Left lung (tissue), 14 donors: ENCODE data around the gene NRDC. TPM values are rescaled to one million over a fixed set of nuclear protein-coding genes. Genes with fewer than 3 reads are reported as not detected.
A peak's percentile ranks its signal among the peaks of the same experiment; 100 is the strongest.

ENCODE experiments used
- ATAC-seq: fragments of 200-7000 bp; cut with Tn5 transposase; one replicate; pipeline ENCODE4 v1.9.1; 2020; ENCODE audit warnings: moderate library complexity
- DNase-seq, 4 donors: peaks; one replicate each; pipeline ENCODE4 v3.0.0-alpha.2; 2013 to 2020
- H3K27ac ChIP-seq, 2 donors: fragments of 200-600 bp; sonication (generic) in 1 of 2; one replicate each; pipeline versions ENCODE4 v1.5.0 to v1.8.0; 2020 to 2021
- H3K27me3 ChIP-seq, 2 donors: fragments of 200-600 bp; sonication (generic) in 1 of 2; one replicate each; pipeline versions ENCODE4 v1.5.0 to v1.8.0; 2020 to 2021
- H3K36me3 ChIP-seq, 2 donors: fragments of 200-600 bp; sonication (generic) in 1 of 2; one replicate each; pipeline versions ENCODE4 v1.5.0 to v1.8.0; 2020 to 2021
- H3K4me1 ChIP-seq, 2 donors: fragments of 200-600 bp; one replicate each; pipeline ENCODE4 v1.8.0; 2021
- H3K4me3 ChIP-seq, 2 donors: fragments of 200-600 bp; sonication (generic) in 1 of 2; one replicate each; pipeline versions ENCODE4 v1.5.0 to v1.8.0; 2020 to 2021; ENCODE audit warnings: mild to moderate bottlenecking in 1 of 2
- H3K9me3 ChIP-seq, 2 donors: fragments of 200-600 bp; sonication (generic) in 1 of 2; one replicate each; pipeline versions ENCODE4 v1.5.0 to v1.8.0; 2020 to 2021
- intact Hi-C, 2 donors: fragments of 100-400 bp; cut with DNase I; formaldehyde crosslinking; loops; one replicate each; pipeline versions ENCODE4 v1.11.2 to v1.14.2; 2022
- long read RNA-seq, 12 donors: library from polyadenylated mRNA in 2 of 12; unstranded in 2 of 12; transcript quantifications; one replicate each; pipeline ENCODE4 v2.0.0 and lab custom pipeline, GENCODE V29; 2019 to 2026
- polyA plus RNA-seq, 6 donors: library from polyadenylated mRNA; unstranded; fragments of 120-200 nt; gene quantifications; one replicate each; pipeline ENCODE4 v1.2.1, GENCODE V29; 2013; ENCODE audit not compliant: insufficient read length in 6 of 6
- total RNA-seq, 2 donors: library from RNA; stranded (reverse); fragmentation: NEBNext Ultra II Directional; extraction: Animal tissue kit (Norgen Biotek cat#: 25700); gene quantifications; one replicate each; pipeline ENCODE4 v1.2.1, GENCODE V29; 2021
- TF ChIP-seq, protein P1 (sequence below), 2 donors: fragments of 200-600 bp; sonication (generic) in 1 of 2; IDR thresholded peaks; one replicate each; pipeline versions ENCODE4 v1.5.0 to v1.8.0; 2021; ENCODE audit warnings: antibody characterized with exemption in 2 of 2
- donor health status: DM: no; HTN: yes; CAD: no.
- donor health status: DM: no; HTN: no; CAD: no.

NRDC gene, protein sequence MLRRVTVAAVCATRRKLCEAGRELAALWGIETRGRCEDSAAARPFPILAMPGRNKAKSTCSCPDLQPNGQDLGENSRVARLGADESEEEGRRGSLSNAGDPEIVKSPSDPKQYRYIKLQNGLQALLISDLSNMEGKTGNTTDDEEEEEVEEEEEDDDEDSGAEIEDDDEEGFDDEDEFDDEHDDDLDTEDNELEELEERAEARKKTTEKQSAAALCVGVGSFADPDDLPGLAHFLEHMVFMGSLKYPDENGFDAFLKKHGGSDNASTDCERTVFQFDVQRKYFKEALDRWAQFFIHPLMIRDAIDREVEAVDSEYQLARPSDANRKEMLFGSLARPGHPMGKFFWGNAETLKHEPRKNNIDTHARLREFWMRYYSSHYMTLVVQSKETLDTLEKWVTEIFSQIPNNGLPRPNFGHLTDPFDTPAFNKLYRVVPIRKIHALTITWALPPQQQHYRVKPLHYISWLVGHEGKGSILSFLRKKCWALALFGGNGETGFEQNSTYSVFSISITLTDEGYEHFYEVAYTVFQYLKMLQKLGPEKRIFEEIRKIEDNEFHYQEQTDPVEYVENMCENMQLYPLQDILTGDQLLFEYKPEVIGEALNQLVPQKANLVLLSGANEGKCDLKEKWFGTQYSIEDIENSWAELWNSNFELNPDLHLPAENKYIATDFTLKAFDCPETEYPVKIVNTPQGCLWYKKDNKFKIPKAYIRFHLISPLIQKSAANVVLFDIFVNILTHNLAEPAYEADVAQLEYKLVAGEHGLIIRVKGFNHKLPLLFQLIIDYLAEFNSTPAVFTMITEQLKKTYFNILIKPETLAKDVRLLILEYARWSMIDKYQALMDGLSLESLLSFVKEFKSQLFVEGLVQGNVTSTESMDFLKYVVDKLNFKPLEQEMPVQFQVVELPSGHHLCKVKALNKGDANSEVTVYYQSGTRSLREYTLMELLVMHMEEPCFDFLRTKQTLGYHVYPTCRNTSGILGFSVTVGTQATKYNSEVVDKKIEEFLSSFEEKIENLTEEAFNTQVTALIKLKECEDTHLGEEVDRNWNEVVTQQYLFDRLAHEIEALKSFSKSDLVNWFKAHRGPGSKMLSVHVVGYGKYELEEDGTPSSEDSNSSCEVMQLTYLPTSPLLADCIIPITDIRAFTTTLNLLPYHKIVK
- total RNA-seq (100 to 1,000 TPM; 101 to 156 TPM), polyA plus RNA-seq (100 to 1,000 TPM; 150 to 176 (median 153) TPM)
- long read RNA-seq, donor 1, transcript NRDC-201 (31 exons, 3,691 nt), result minor isoform, 5 of 70 reads
- long read RNA-seq, donor 1, transcript NRDC-211 (2 exons, 1,020 nt), result major isoform, 59 of 70 reads
- long read RNA-seq, donor 1, partial matches to known transcripts, result 6 of 70 reads
- long read RNA-seq, donor 1, other reads (novel, unspliced or antisense), result 0 of 70 reads
- long read RNA-seq, donor 2, transcript NRDC-211 (2 exons, 1,020 nt), result major isoform, 48 of 59 reads
- long read RNA-seq, donor 2, partial matches to known transcripts, result 6 of 59 reads
- long read RNA-seq, donor 2, other reads (novel, unspliced or antisense), result 0 of 59 reads
- long read RNA-seq, donor 3, transcript NRDC-211 (2 exons, 1,020 nt), result major isoform, 15 of 29 reads
- long read RNA-seq, donor 3, transcript NRDC-201 (31 exons, 3,691 nt), result minor isoform, 9 of 29 reads
- long read RNA-seq, donor 3, partial matches to known transcripts, result 5 of 29 reads
- long read RNA-seq, donor 3, other reads (novel, unspliced or antisense), result 0 of 29 reads
- long read RNA-seq, donor 4, transcript NRDC-211 (2 exons, 1,020 nt), result major isoform, 24 of 36 reads
- long read RNA-seq, donor 4, partial matches to known transcripts, result 7 of 36 reads
- long read RNA-seq, donor 4, other reads (novel, unspliced or antisense), result 2 of 36 reads
- long read RNA-seq, donor 5, transcript NRDC-211 (2 exons, 1,020 nt), result major isoform, 24 of 31 reads
- long read RNA-seq, donor 5, partial matches to known transcripts, result 5 of 31 reads
- long read RNA-seq, donor 5, other reads (novel, unspliced or antisense), result 0 of 31 reads
- long read RNA-seq, donor 6, transcript NRDC-211 (2 exons, 1,020 nt), result major isoform, 30 of 40 reads
- long read RNA-seq, donor 6, partial matches to known transcripts, result 5 of 40 reads
- long read RNA-seq, donor 6, other reads (novel, unspliced or antisense), result 0 of 40 reads
- long read RNA-seq, donor 7, transcript NRDC-211 (2 exons, 1,020 nt), result major isoform, 27 of 28 reads
- long read RNA-seq, donor 7, partial matches to known transcripts, result 0 of 28 reads
- long read RNA-seq, donor 7, other reads (novel, unspliced or antisense), result 0 of 28 reads
- long read RNA-seq, donor 8, transcript NRDC-211 (2 exons, 1,020 nt), result major isoform, 32 of 40 reads
- long read RNA-seq, donor 8, partial matches to known transcripts, result 0 of 40 reads
- long read RNA-seq, donor 8, other reads (novel, unspliced or antisense), result 0 of 40 reads
- long read RNA-seq, donor 9, result 0 reads
- long read RNA-seq, donor 10, transcript NRDC-211 (2 exons, 1,020 nt), result major isoform, 20 of 25 reads
- long read RNA-seq, donor 10, partial matches to known transcripts, result 5 of 25 reads
- long read RNA-seq, donor 10, other reads (novel, unspliced or antisense), result 0 of 25 reads
- long read RNA-seq, donor 11, transcript NRDC-204 (2 exons, 472 nt), result minor isoform, 5 of 60 reads
- long read RNA-seq, donor 11, transcript NRDC-201 (31 exons, 3,691 nt), result minor isoform, 6 of 60 reads
- long read RNA-seq, donor 11, transcript NRDC-211 (2 exons, 1,020 nt), result major isoform, 43 of 60 reads
- long read RNA-seq, donor 11, partial matches to known transcripts, result 5 of 60 reads
- long read RNA-seq, donor 11, other reads (novel, unspliced or antisense), result 0 of 60 reads
- long read RNA-seq, donor 12, transcript NRDC-211 (2 exons, 1,020 nt), result major isoform, 35 of 39 reads
- long read RNA-seq, donor 12, partial matches to known transcripts, result 0 of 39 reads
- long read RNA-seq, donor 12, other reads (novel, unspliced or antisense), result 0 of 39 reads

GRCh38 chr1:51878616-51879336 is at the start of gene NRDC:
TSS of gene NRDC (minus strand) at chr1:51878727. CDS start at chr1:51878615, 112 bp downstream.
- Histone ChIP-seq H3K36me3 (peaks cover 0 to 7% of the 10 kb centered on the region in 2 donors), H3K4me3 (peak within 1 kb of the TSS; percentile 69 to 97), H3K27me3 (peaks cover 6 to 25% of the 10 kb centered on the region in 2 donors), H3K4me1 (peaks cover 22 to 44% of the 10 kb centered on the region in 2 donors), H3K27ac (peak within 1 kb of the TSS; percentile 97 to 99), H3K9me3 (no peaks in the 10 kb centered on the region)
- intact Hi-C loops, result no loop called here
- DNase-seq (peak; percentile 97 to 100 (median 100)), ATAC-seq (peak; percentile 96)
- TF ChIP-seq, protein P1, sequence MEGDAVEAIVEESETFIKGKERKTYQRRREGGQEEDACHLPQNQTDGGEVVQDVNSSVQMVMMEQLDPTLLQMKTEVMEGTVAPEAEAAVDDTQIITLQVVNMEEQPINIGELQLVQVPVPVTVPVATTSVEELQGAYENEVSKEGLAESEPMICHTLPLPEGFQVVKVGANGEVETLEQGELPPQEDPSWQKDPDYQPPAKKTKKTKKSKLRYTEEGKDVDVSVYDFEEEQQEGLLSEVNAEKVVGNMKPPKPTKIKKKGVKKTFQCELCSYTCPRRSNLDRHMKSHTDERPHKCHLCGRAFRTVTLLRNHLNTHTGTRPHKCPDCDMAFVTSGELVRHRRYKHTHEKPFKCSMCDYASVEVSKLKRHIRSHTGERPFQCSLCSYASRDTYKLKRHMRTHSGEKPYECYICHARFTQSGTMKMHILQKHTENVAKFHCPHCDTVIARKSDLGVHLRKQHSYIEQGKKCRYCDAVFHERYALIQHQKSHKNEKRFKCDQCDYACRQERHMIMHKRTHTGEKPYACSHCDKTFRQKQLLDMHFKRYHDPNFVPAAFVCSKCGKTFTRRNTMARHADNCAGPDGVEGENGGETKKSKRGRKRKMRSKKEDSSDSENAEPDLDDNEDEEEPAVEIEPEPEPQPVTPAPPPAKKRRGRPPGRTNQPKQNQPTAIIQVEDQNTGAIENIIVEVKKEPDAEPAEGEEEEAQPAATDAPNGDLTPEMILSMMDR (IDR thresholded peaks at IDR 0.05), result no peak

GRCh38 chr1:51927029-51927428 is 48.5 kb upstream of the NRDC start:
- Histone ChIP-seq H3K9me3 (no peaks in the 10 kb centered on the region), H3K36me3 (no peaks in the 10 kb centered on the region), H3K4me3 (no peak overlapping the region), H3K27ac (no peak overlapping the region), H3K4me1 (no peaks in the 10 kb centered on the region), H3K27me3 (peaks cover 5 to 87% of the 10 kb centered on the region in 2 donors)
- intact Hi-C loops, result no loop called here
- TF ChIP-seq, protein P1 (IDR thresholded peaks at IDR 0.05), result no peak
- ATAC-seq (no peak), DNase-seq (no peak)

- intact Hi-C loops, result no loop called here
- Histone ChIP-seq H3K36me3 (no peaks in the 10 kb centered on the region), H3K4me3 (no peak overlapping the region), H3K27ac (no peak overlapping the region), H3K27me3 (peaks cover 5 to 93% of the 10 kb centered on the region in 2 donors), H3K9me3 (no peaks in the 10 kb centered on the region), H3K4me1 (no peaks in the 10 kb centered on the region)
- TF ChIP-seq, protein P1 (IDR thresholded peaks at IDR 0.05), result no peak
- no peak for ATAC-seq
- no peak for DNase-seq
These were observed 47.8 kb upstream of the NRDC start for GRCh38 chr1:51926171-51926812.
